GM12801 (cell line): ENCODE data around the gene DRG2.

Source experiments
- CTCF ChIP-seq: IDR thresholded peaks from one replicate; pipeline ENCODE4 v1.5.1; 2011; ENCODE audit warnings: control low read depth; ENCODE audit not compliant: insufficient read length; ENCODE audit errors: extremely low read depth

The DRG2 gene

DNA sequence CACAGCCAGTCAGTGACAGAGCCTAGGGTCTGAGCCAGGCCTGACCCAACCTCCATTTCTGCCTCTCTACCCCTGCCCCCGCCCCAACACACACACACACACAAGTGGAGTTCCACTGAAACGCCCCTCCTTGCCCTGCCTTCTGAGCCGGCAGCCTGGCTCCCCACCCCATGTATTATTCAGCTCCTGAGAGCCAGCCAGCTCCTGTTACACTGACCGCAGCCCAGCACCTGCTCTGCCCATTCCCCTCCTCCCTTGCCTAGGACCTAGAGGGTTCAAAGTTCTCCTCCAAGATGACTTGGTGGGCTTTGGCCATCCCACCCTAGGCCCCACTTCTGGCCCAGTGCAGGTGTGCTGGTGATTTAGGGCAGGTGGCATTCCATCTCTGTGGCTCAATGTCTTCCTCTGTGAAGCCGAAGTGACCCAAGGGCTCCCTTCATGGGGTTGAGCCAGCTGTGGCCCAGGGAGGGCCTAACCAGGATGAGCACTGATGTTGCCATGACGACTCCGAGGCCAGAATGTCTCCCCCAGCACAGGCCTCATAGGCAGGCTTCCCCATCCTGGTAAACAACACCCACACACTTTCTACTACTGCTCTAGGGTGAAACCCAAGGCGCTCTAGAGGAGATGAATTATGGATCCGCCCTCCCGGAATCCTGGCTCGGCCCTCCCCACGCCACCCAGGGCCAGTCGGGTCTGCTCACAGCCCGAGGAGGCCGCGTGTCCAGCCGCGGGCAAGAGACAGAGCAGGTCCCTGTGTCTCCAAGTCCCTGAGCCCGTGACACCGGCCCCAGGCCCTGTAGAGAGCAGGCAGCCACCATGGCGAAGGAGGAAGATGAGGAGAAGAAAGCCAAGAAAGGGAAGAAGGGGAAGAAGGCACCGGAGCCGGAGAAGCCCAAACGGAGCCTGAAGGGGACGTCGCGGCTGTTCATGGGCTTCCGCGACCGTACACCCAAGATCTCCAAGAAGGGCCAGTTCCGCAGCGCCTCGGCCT, 30.5 kb downstream of the DRG2 start:
- no peak for TF ChIP-seq CTCF

DNA sequence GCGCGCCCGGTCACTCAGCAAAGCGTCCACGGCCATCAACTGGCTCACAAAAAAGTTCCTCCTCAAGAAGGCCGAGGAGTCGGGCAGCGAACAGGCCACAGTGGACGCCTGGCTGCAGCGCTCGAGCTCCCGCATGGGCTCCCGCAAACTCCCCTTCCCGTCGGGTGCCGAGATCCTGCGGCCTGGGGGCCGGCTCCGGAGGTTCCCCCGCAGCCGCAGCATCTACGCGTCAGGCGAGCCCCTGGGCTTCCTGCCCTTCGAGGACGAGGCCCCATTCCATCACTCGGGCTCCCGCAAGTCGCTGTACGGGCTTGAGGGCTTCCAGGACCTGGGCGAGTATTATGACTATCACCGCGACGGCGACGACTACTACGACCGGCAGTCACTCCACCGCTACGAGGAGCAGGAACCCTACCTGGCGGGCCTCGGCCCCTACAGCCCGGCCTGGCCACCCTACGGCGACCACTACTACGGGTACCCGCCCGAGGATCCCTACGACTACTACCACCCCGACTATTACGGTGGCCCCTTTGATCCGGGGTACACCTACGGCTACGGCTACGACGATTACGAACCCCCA, 31.5 kb downstream of the DRG2 start:
- TF ChIP-seq CTCF = no peak

DNA sequence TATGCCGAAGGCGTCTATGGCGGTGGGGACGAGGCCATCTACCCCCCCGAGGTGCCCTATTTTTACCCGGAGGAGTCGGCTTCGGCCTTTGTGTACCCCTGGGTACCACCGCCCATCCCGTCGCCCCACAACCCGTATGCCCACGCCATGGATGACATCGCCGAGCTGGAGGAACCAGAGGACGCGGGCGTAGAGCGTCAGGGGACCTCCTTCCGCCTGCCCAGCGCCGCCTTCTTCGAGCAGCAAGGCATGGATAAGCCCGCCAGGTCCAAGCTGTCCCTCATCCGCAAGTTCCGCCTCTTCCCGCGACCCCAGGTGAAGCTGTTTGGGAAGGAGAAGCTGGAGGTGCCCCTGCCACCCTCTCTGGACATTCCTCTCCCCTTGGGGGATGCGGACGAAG, 32.2 kb downstream of the DRG2 start:
- TF ChIP-seq CTCF = no peak

GRCh38 chr17:18120461-18121017, 32.8 kb downstream of the DRG2 start:
- TF ChIP-seq CTCF = no peak

DNA sequence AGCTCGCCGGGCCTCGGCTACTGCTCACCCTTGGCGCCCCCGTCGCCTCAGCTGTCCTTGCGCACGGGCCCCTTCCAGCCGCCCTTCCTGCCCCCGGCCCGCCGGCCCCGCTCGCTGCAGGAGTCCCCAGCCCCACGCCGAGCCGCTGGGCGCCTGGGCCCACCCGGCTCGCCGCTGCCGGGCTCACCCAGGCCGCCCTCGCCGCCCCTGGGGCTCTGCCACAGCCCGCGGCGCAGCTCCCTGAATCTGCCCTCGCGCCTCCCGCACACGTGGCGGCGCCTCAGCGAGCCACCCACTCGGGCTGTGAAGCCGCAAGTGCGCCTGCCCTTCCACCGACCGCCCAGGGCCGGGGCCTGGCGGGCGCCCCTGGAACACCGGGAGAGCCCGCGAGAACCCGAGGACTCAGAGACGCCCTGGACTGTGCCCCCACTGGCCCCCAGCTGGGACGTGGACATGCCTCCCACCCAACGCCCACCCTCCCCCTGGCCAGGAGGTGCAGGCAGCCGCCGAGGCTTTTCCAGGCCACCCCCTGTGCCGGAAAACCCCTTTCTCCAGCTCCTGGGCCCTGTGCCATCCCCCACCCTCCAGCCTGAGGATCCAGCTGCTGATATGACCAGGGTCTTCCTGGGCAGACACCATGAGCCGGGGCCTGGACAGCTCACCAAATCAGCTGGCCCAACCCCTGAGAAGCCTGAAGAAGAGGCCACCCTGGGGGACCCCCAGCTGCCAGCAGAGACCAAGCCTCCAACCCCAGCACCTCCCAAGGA, 33.6 kb downstream of the DRG2 start:
- TF ChIP-seq CTCF = no peak

DNA sequence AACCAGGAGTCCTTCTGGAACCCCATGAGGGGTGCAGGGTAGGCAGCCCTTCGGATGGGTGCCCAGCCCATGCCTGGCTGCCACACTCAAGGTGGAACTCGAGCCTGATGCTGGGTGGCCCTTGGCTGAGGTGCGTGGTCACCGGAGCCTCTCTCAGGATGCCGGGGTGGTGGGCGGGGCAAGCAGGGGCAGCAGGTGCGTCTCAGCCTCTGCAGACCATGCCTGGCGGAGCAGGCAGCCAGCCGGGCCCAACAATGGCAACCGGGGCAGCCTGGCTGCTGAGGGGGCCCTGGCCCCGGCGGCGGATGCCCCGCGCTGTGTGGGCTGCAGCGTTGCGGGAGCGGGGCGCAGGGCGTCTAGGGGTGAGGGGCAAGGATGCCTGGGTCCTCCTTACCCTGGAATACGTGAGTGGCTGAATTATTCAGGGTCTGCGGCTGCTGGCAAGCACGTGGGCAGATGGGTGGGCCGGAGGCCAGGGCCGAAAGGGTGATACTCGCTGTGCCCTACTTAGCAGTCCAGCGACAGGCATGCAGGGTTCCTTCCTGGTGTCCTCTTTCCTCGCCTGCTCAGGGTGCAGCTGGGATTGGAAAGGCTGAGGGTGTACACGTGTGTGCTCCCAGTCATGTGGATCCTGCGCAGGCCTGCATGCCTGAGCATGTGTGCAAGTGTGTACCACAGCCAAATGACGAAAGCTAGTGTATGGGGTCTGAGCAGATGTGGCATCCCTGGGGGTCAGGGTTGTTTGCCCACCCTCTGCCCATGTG, 35.4 kb downstream of the DRG2 start:
- no peak for TF ChIP-seq CTCF
